K562 (cell line): ENCODE results near the gene DOK7. TPM values are rescaled to one million over a fixed set of nuclear protein-coding genes. Genes with fewer than 3 reads are reported as not detected.

ENCODE experiments used
- ATAC-seq: fragments of 200-7000 bp; cut with Tn5 transposase; 3 replicates; pipeline ENCODE4 v1.9.1; 2020; ENCODE audit warnings: moderate library complexity
- BruUV-seq: library from RNA; stranded (reverse); fragments of 400-500 nt; replicated peaks from 2 replicates; lab custom pipeline; 2021; lab: Mats Ljungman, UMichigan
- CTCF ChIA-PET: fragments of 300-600 bp; formaldehyde crosslinking; extraction: SDS; loops from one replicate; lab custom pipeline; 2021; ENCODE audit warnings: low intra/inter-chr PET ratio; lab: Yijun Ruan, JAX
- POLR2A ChIA-PET: fragments of 300-600, 350-650 bp; sonication (Branson Sonifier 250); formaldehyde crosslinking; extraction: SDS; loops from one replicate; lab custom pipeline; 2021; ENCODE audit warnings: antibody characterized with exemption, inconsistent platforms; lab: Yijun Ruan, JAX
- DNase-seq, 4 experiments: peaks; one replicate each; pipeline versions ENCODE4 v3.0.0 to v3.0.0-alpha.2; 2011 to 2018; ENCODE audit warnings: low spot score in 3 of 4, mixed read lengths in 3 of 4; ENCODE audit errors: extremely low read depth in 1 of 4
- FAIRE-seq: peaks from 2 replicates; lab custom pipeline; 2011; peaks lifted over from hg19 to GRCh38; lab: Jason Lieb, UNC
- H2AFZ ChIP-seq: 2 replicates; pipeline ENCODE4 v1.6.0; 2011; ENCODE audit warnings: low read depth, low read length, control low read depth, inconsistent platforms
- H3K27ac ChIP-seq: fragments of 200-600 bp; 3 replicates; pipeline ENCODE4 v1.8.0; 2011; ENCODE audit warnings: low read depth, mild to moderate bottlenecking, control low read depth, inconsistent platforms, low read length, moderate library complexity, mixed read lengths; ENCODE audit errors: extremely low read depth
- H3K27me3 ChIP-seq, 2 experiments: fragments of 300-600 bp in 1 of 2; 2 replicates in 1 of 2; 3 replicates in 1 of 2; pipeline versions ENCODE4 v1.6.0 to v1.8.0; 2011; ENCODE audit warnings: inconsistent platforms in 2 of 2, low read length in 2 of 2, mild to moderate bottlenecking in 1 of 2, mixed read lengths in 1 of 2, moderate library complexity in 1 of 2; ENCODE audit not compliant: control insufficient read depth in 2 of 2, insufficient read depth in 2 of 2
- H3K36me3 ChIP-seq: fragments of 300-600 bp; 3 replicates; pipeline ENCODE4 v1.8.0; 2011; ENCODE audit warnings: mild to moderate bottlenecking, low read length, inconsistent platforms; ENCODE audit not compliant: control insufficient read depth, insufficient read depth
- H3K4me1 ChIP-seq, 2 experiments: fragments of 200-600 bp in 1 of 2; replicated peaks in 1 of 2; 2 replicates in 1 of 2; 3 replicates in 1 of 2; pipeline versions ENCODE4 v1.5.1 to v1.8.0; 2011; ENCODE audit warnings: inconsistent platforms in 2 of 2, low read length in 2 of 2, mild to moderate bottlenecking in 1 of 2, mixed read lengths in 1 of 2, moderate library complexity in 1 of 2; ENCODE audit not compliant: control insufficient read depth in 2 of 2, insufficient read depth in 2 of 2
- H3K4me2 ChIP-seq: 2 replicates; pipeline ENCODE4 v1.6.1; 2011; ENCODE audit warnings: low read length, control low read depth, inconsistent platforms, mixed read lengths; ENCODE audit not compliant: insufficient read depth
- H3K4me3 ChIP-seq: fragments of 200-600 bp; sonication (generic), shearing (Covaris generic); 2 replicates; pipeline ENCODE4 v1.5.1; 2016; ENCODE audit warnings: control low read depth, inconsistent platforms
- H3K79me2 ChIP-seq: fragments of 200-600 bp; 3 replicates; pipeline ENCODE4 v1.8.0; 2011; ENCODE audit warnings: low read length, inconsistent platforms; ENCODE audit not compliant: control insufficient read depth, insufficient read depth
- H3K9ac ChIP-seq, 2 experiments: 2 replicates each; pipeline versions ENCODE4 v1.6.0 to v1.6.1; 2011; ENCODE audit warnings: low read depth in 2 of 2, low read length in 2 of 2, control low read depth in 1 of 2, inconsistent platforms in 1 of 2, mild to moderate bottlenecking in 1 of 2, mixed read lengths in 1 of 2; ENCODE audit not compliant: insufficient read depth in 1 of 2
- H3K9me1 ChIP-seq: one replicate; pipeline ENCODE4 v1.6.0; 2011; ENCODE audit warnings: inconsistent platforms, mild to moderate bottlenecking, low read length, moderate library complexity; ENCODE audit not compliant: control insufficient read depth, insufficient read depth
- H3K9me3 ChIP-seq: replicated peaks from 2 replicates; pipeline ENCODE4 v1.5.1; 2011; ENCODE audit warnings: low read depth, low read length, inconsistent platforms; ENCODE audit not compliant: control insufficient read depth, insufficient read depth
- H4K20me1 ChIP-seq: replicated peaks from 2 replicates; pipeline ENCODE4 v1.6.1; 2011; ENCODE audit warnings: low read length, inconsistent platforms, mixed read lengths; ENCODE audit not compliant: control insufficient read depth, insufficient read depth
- CC2D1A ChIP-seq: fragments of 450-650 bp; IDR thresholded peaks from 2 replicates; pipeline ENCODE4 v1.6.1; 2017; ENCODE audit warnings: mild to moderate bottlenecking
- CXXC5 ChIP-seq: fragments of 250-450 bp; sonication (Bioruptor Pico); IDR thresholded peaks from 2 replicates; pipeline ENCODE4 v1.8.0; 2022; ENCODE audit warnings: inconsistent platforms, mild to moderate bottlenecking, moderate library complexity
- EWSR1 ChIP-seq: fragments of 450-650 bp; IDR thresholded peaks from 2 replicates; pipeline ENCODE4 v1.6.1; 2018; ENCODE audit warnings: borderline replicate concordance, mild to moderate bottlenecking, low read depth, moderate library complexity; ENCODE audit not compliant: partially characterized antibody
- FOXJ3 ChIP-seq: sonication (generic); formaldehyde crosslinking; IDR thresholded peaks from 2 replicates; pipeline ENCODE4 v1.4.0; 2020; ENCODE audit warnings: mild to moderate bottlenecking, missing genetic modification reagents
- NCOA6 ChIP-seq: fragments of 450-650 bp; IDR thresholded peaks from 2 replicates; pipeline ENCODE4 v1.6.1; 2017; ENCODE audit warnings: mild to moderate bottlenecking
- NFYB ChIP-seq: IDR thresholded peaks from 2 replicates; pipeline ENCODE4 v1.6.1; 2011; ENCODE audit warnings: mild to moderate bottlenecking, moderate library complexity; ENCODE audit not compliant: insufficient read length; ENCODE audit errors: extremely low read depth
- NUFIP1 ChIP-seq: fragments of 450-650 bp; IDR thresholded peaks from 2 replicates; pipeline ENCODE4 v1.6.1; 2018; ENCODE audit not compliant: partially characterized antibody
- POLR2G ChIP-seq: fragments of 200-400 bp; formaldehyde crosslinking; IDR thresholded peaks from 2 replicates; pipeline ENCODE4 v1.6.1; 2017; ENCODE audit warnings: low read depth, mild to moderate bottlenecking, antibody characterized with exemption, low read length, moderate library complexity
- RBM25 ChIP-seq: fragments of 200-400 bp; formaldehyde crosslinking; IDR thresholded peaks from 2 replicates; pipeline ENCODE4 v1.6.1; 2018; ENCODE audit warnings: low read length, low read depth, moderate library complexity; ENCODE audit not compliant: severe bottlenecking
- SETDB1 ChIP-seq: IDR thresholded peaks from one replicate; pipeline ENCODE4 v1.6.1; 2012; ENCODE audit warnings: low read length, control low read depth, inconsistent platforms
- ZBTB9 ChIP-seq: fragments of 450-650 bp; formaldehyde crosslinking; IDR thresholded peaks from 2 replicates; pipeline ENCODE4 v1.4.0; 2020; ENCODE audit warnings: mild to moderate bottlenecking, moderate library complexity
- ZNF3 ChIP-seq: fragments of 250-450 bp; sonication (Bioruptor Pico); IDR thresholded peaks from 2 replicates; pipeline ENCODE4 v1.5.0; 2021; ENCODE audit warnings: mild to moderate bottlenecking, moderate library complexity
- WGBS: fragments of 100-300 bp; shearing (Covaris generic); methylation state at CpG from one replicate; pipeline ENCODE4 v1.1.6; 2016; ENCODE audit warnings: low coverage, mixed read lengths; ENCODE audit not compliant: insufficient coverage; ENCODE audit errors: missing lambda C conversion rate; 5-methylcytosine and 5-hydroxymethylcytosine counted together
- in situ Hi-C: fragments of 300-500 bp; cut with MboI; formaldehyde crosslinking; loops from 4 replicates; pipeline ENCODE4 v1.15.0; 2018; ENCODE audit warnings: inconsistent platforms, mixed read lengths
- intact Hi-C: fragments of 100-400 bp; cut with micrococcal nuclease; formaldehyde crosslinking; loops from 2 replicates; pipeline ENCODE4 v1.14.2; 2022
- polyA plus RNA-seq, 8 experiments: library from polyadenylated mRNA; depleted of rRNA in 4 of 8; stranded (reverse) in 5 of 8; unstranded in 3 of 8; fragments of >200 nt; fragmentation: Nextera tagmentation in 2 of 8; fragmentation: Illumina TruSeq in 1 of 8; extraction: Ambion mirVana in 2 of 8; extraction: Trizol in 1 of 8; gene quantifications; 2 replicates each; pipeline versions ENCODE4 v1.2.1 to v1.2.3, GENCODE V29; 2011 to 2014; ENCODE audit warnings: inconsistent platforms in 1 of 8, missing spikeins in 1 of 8
- total RNA-seq, 7 experiments: library from RNA; depleted of rRNA in 6 of 7; stranded (reverse); fragments of >200 nt in 6 of 7; fragmentation: Illumina TruSeq in 2 of 7; extraction: Trizol in 2 of 7; gene quantifications; 2 replicates each; pipeline versions ENCODE4 v1.2.1 to v1.2.3, GENCODE V29; 2011 to 2021; ENCODE audit warnings: low replicate concordance in 1 of 7
- TF ChIP-seq, protein P1 (sequence below): fragments of 450-650 bp; IDR thresholded peaks from 2 replicates; pipeline ENCODE4 v1.6.1; 2016
- TF ChIP-seq, protein P2 (sequence below): fragments of 250-450 bp; sonication (Bioruptor Pico); IDR thresholded peaks from 2 replicates; pipeline ENCODE4 v1.8.0; 2021; ENCODE audit warnings: borderline replicate concordance, mild to moderate bottlenecking, moderate library complexity; ENCODE audit not compliant: poor library complexity, severe bottlenecking
- TF ChIP-seq, protein P3 (sequence below), 2 experiments: fragments of 150-350 bp in 1 of 2; IDR thresholded peaks; 2 replicates each; pipeline ENCODE4 v1.6.1; 2012 to 2016; ENCODE audit warnings: low read depth in 2 of 2, low read length in 2 of 2, mild to moderate bottlenecking in 1 of 2, moderate library complexity in 1 of 2

The DOK7 gene
- total and polyA plus RNA-seq, 9 of the 15 experiments (the other 6 are each of a cell fraction or from before 2014, with no cell fraction given) = not detected

- H3K4me2 ChIP-seq = no peak overlapping the region
- H2AFZ ChIP-seq = no peak overlapping the region
- peaks cover 8% of the 10 kb centered on the region for H4K20me1 ChIP-seq
- intact Hi-C loops (no loop called here), in situ Hi-C loops (no loop called here)
- no peak overlapping the region for H3K4me3 ChIP-seq
- ATAC-seq (no peak; the same call in 2 of the 3 replicates), FAIRE-seq (no peak), DNase-seq (no peak)
- no peak overlapping the region for H3K27ac ChIP-seq
- CTCF ChIA-PET = no interaction called here
- H3K9me1 ChIP-seq = no peaks in the 10 kb centered on the region
- peaks cover 0 to 13% of the 10 kb centered on the region in 2 experiments; a peak in 1 of 5 replicates for H3K27me3 ChIP-seq
- WGBS = 14% methylated on average over 18 of the region's 19 CpGs
- peaks cover 0 to 62% of the 10 kb centered on the region in 2 experiments; a peak in 2 of 5 replicates for H3K4me1 ChIP-seq
- POLR2A ChIA-PET = interaction anchor here (0.6 kb wide), 2 partner anchors 10 to 15 kb away, joined by 3 read pairs; no protein-coding TSS in a partner anchor
- no TSS peak for BruUV-seq
- no peak overlapping the region; a peak in 1 of 4 replicates for H3K9ac ChIP-seq
- H3K79me2 ChIP-seq = no peaks in the 10 kb centered on the region
- no peaks in the 10 kb centered on the region for H3K9me3 ChIP-seq
- no peaks in the 10 kb centered on the region for H3K36me3 ChIP-seq
- TF ChIP-seq ZBTB9 (CRISPR knock-in tag) = no peak
- TF ChIP-seq, protein P1, sequence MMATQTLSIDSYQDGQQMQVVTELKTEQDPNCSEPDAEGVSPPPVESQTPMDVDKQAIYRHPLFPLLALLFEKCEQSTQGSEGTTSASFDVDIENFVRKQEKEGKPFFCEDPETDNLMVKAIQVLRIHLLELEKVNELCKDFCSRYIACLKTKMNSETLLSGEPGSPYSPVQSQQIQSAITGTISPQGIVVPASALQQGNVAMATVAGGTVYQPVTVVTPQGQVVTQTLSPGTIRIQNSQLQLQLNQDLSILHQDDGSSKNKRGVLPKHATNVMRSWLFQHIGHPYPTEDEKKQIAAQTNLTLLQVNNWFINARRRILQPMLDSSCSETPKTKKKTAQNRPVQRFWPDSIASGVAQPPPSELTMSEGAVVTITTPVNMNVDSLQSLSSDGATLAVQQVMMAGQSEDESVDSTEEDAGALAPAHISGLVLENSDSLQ = no peak
- TF ChIP-seq CXXC5 (CRISPR knock-in tag) = no peak
- TF ChIP-seq NFYB = no peak
- TF ChIP-seq POLR2G = no peak
- TF ChIP-seq, protein P2, sequence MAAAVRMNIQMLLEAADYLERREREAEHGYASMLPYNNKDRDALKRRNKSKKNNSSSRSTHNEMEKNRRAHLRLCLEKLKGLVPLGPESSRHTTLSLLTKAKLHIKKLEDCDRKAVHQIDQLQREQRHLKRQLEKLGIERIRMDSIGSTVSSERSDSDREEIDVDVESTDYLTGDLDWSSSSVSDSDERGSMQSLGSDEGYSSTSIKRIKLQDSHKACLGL (CRISPR knock-in tag) = no peak
- no peak for TF ChIP-seq NUFIP1
- TF ChIP-seq EWSR1 = no peak
- TF ChIP-seq SETDB1 = no peak
- TF ChIP-seq NCOA6 = no peak
- no peak for TF ChIP-seq CC2D1A
- TF ChIP-seq RBM25 = no peak
- TF ChIP-seq ZNF3 (CRISPR knock-in tag) = no peak
- TF ChIP-seq, protein P3, sequence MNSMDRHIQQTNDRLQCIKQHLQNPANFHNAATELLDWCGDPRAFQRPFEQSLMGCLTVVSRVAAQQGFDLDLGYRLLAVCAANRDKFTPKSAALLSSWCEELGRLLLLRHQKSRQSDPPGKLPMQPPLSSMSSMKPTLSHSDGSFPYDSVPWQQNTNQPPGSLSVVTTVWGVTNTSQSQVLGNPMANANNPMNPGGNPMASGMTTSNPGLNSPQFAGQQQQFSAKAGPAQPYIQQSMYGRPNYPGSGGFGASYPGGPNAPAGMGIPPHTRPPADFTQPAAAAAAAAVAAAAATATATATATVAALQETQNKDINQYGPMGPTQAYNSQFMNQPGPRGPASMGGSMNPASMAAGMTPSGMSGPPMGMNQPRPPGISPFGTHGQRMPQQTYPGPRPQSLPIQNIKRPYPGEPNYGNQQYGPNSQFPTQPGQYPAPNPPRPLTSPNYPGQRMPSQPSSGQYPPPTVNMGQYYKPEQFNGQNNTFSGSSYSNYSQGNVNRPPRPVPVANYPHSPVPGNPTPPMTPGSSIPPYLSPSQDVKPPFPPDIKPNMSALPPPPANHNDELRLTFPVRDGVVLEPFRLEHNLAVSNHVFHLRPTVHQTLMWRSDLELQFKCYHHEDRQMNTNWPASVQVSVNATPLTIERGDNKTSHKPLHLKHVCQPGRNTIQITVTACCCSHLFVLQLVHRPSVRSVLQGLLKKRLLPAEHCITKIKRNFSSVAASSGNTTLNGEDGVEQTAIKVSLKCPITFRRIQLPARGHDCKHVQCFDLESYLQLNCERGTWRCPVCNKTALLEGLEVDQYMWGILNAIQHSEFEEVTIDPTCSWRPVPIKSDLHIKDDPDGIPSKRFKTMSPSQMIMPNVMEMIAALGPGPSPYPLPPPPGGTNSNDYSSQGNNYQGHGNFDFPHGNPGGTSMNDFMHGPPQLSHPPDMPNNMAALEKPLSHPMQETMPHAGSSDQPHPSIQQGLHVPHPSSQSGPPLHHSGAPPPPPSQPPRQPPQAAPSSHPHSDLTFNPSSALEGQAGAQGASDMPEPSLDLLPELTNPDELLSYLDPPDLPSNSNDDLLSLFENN (IDR thresholded peaks at IDR 0.05; ENCODE audit: low read depth in 2 of 2, low read length in 2 of 2) = no peak
- no peak for TF ChIP-seq FOXJ3
These were observed 26.1 kb upstream of the DOK7 start for GRCh38 chr4:3436798-3437581.
